Stimulated activated CD4-positive, alpha-beta T cell treated with anti-CD3 and anti-CD28 coated beads, Interleukin-12 subunit alpha, Interleukin-12 subunit beta, amount 100 ng/mL, for 48 hours (primary cell): ENCODE measurements around the gene OR8D1.

Experiments used
- DNase-seq, 3 donors: peaks; one replicate each; pipeline ENCODE4 v3.0.0-alpha.2; 2020; ENCODE audit warnings: low read depth in 2 of 3, low spot score in 1 of 3

Gene OR8D1

GRCh38 chr11:124313849-124314248 is at the start of gene OR8D1:
OR8D1 (minus strand) TSS chr11:124313949; CDS start chr11:124310766, 3,183 bp downstream.
- no peak for DNase-seq

- no peak for DNase-seq
Measured at GRCh38 chr11:124359566-124359965, 45.8 kb upstream of the OR8D1 start.

GRCh38 chr11:124346311-124346955 is 32.7 kb upstream of the OR8D1 start:
- DNase-seq = no peak

- DNase-seq = no peak
Measured at GRCh38 chr11:124344346-124344745, 30.6 kb upstream of the OR8D1 start.

GRCh38 chr11:124340142-124340447 is 26.3 kb upstream of the OR8D1 start:
- no peak for DNase-seq

GRCh38 chr11:124339396-124340141 is 25.8 kb upstream of the OR8D1 start:
- DNase-seq = no peak

GRCh38 chr11:124331873-124332272 is 18.1 kb upstream of the OR8D1 start:
- no peak for DNase-seq

- no peak for DNase-seq
Measured at GRCh38 chr11:124329787-124330478, 16.2 kb upstream of the OR8D1 start.

- DNase-seq = no peak
Measured at GRCh38 chr11:124327775-124328174, 14.0 kb upstream of the OR8D1 start.

- DNase-seq = no peak
Measured at GRCh38 chr11:124322356-124322755, 8.6 kb upstream of the OR8D1 start.

GRCh38 chr11:124320097-124320496 is 6.3 kb upstream of the OR8D1 start, which contains the start of gene OR8D2:
OR8D2 (minus strand) TSS chr11:124320197; CDS start chr11:124320197, 0 bp downstream.
- no peak for DNase-seq

- no peak for DNase-seq
Measured at GRCh38 chr11:124315052-124315451, 1.3 kb upstream of the OR8D1 start.

- DNase-seq = no peak
Measured at GRCh38 chr11:124313131-124313530, 618 bp downstream of the OR8D1 start.

GRCh38 chr11:124311670-124312069 is 2.1 kb downstream of the OR8D1 start:
- no peak for DNase-seq

- no peak for DNase-seq
Measured at GRCh38 chr11:124311269-124311668, 2.5 kb downstream of the OR8D1 start.

GRCh38 chr11:124310721-124311120 is 3.0 kb downstream of the OR8D1 start:
- DNase-seq = no peak

- DNase-seq = no peak
Measured at GRCh38 chr11:124307093-124307492, 6.7 kb downstream of the OR8D1 start.

- no peak for DNase-seq
Measured at GRCh38 chr11:124302347-124303125, 11.2 kb downstream of the OR8D1 start.

GRCh38 chr11:124301548-124301947 is 12.2 kb downstream of the OR8D1 start:
- DNase-seq = no peak

- no peak for DNase-seq
Measured at GRCh38 chr11:124297921-124298320, 15.8 kb downstream of the OR8D1 start.

GRCh38 chr11:124296016-124296415 is 17.7 kb downstream of the OR8D1 start:
- DNase-seq = no peak
